ENCODE data around the gene MGAT5. TPM values are rescaled to one million over a fixed set of nuclear protein-coding genes. Genes with fewer than 3 reads are reported as not detected.

The MGAT5 gene
- total RNA-seq, 1 donor from 2014 or later = 23.7 TPM

DNA sequence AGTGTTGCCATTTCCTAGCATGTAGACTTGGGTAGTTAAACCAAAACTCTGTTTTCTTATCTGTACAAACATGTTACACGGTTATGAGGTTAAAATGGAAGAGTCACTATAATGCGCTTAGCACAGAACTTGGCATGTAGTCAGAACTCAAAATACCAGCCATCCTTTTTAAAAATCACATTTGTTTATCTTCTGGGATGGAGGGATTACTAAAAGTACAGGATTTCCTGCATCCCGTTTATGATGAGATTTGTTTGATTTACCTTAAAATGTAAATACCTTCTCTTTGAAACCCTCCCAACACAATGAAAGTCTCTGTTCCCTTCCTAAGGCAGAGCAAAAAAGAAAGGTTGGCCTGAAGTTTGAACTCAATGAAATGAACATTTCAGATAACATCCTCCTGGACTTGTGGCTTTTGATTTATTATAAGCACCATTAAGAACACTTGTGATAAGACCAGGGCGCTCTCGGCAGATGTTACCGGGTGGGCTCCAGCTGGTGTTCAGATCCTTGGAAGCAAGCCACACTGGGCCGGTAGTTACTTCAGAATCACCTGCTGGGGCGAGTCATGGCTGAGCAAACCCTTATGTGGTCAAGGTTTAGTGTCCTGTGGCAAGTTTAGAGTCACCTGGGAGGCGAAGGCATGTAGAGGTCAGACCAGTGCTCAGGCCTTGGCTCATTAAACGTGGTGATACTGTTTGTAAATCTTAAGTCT, 105.7 kb downstream of the MGAT5 start:
- Mint-ChIP-seq H3K4me1 (peaks cover 7% of the 10 kb centered on the region), H3K27me3 (no peaks in the 10 kb centered on the region), H3K4me3 (no peak overlapping the region), H3K9me3 (no peaks in the 10 kb centered on the region), H3K36me3 (ENCODE audit: low read depth) (peaks cover 17% of the 10 kb centered on the region), H3K27ac (no peak overlapping the region)
- no peak for DNase-seq
- intact Hi-C loops (cut with micrococcal nuclease) = no loop called here

DNA sequence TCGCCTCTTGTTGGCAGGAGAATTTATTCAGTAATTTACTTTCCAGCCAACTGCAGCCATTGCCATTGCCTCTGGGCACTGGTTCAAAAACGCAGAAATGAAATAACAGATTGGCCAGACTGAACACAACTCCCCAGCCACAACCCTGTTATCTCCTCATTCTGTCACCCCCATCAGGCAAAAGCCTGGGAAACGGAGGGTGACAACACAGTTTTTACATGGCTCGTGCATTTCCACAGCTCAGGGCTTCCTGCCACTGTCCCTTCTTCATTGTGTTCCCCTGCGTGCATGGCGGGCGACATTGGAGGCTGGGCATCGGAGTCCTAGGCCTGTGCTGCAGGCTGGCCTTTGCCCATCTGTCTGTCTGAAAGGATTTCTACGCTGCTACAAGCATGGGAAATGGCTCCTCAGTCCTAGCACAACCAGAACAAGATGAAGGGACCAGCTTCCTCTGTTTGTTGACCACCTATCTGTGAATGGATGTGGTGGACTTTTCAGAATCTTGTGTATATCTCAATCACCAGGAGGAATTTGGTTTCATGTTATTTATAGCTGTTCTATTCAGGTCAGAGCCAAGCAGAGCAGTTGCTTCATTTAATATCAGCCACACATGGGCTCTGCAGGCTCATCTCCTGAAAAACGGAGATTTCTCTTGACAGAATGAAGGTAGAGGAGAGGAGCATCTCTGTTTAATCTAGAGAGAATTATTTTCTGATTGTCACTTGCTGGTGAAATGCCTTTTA, 107.0 kb downstream of the MGAT5 start:
- Mint-ChIP-seq H3K36me3 (ENCODE audit: low read depth) (peaks cover 19% of the 10 kb centered on the region), H3K4me1 (peaks cover 7% of the 10 kb centered on the region)
- intact Hi-C loops (cut with micrococcal nuclease) = no loop called here

DNA sequence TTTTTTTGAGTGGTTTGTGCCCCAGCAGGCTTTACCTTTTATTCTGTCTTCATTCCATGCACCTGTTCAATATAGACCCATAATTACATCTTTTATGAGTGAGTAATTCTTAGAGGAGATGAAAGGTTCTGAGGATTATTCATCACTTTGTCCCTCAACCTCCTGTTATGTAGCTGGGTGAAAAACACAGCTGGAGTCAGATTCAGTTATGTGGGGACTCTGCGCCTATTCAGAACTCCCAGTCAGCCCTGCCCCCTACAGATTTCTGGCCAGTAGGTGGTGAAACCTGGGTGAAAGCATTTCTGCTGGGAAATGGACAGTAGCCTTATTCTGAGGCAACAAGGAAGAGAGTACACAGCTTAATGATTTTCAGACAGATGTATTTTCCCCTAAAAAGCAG, 107.8 kb downstream of the MGAT5 start:
- no peak overlapping the region for H3K27ac Mint-ChIP-seq
- H3K9me3 Mint-ChIP-seq = no peaks in the 10 kb centered on the region
- no peak for DNase-seq
- H3K27me3 Mint-ChIP-seq = no peaks in the 10 kb centered on the region
- peaks cover 7% of the 10 kb centered on the region for H3K4me1 Mint-ChIP-seq
- H3K4me3 Mint-ChIP-seq = no peak overlapping the region
- peaks cover 19% of the 10 kb centered on the region for H3K36me3 Mint-ChIP-seq (ENCODE audit: low read depth)
- intact Hi-C loops (cut with micrococcal nuclease) = no loop called here

More for the DNA sequence above, 107.0 kb downstream of the MGAT5 start:
- no peak for DNase-seq
- H3K27me3 Mint-ChIP-seq = no peaks in the 10 kb centered on the region
- no peak overlapping the region for H3K4me3 Mint-ChIP-seq
- no peaks in the 10 kb centered on the region for H3K9me3 Mint-ChIP-seq
- H3K27ac Mint-ChIP-seq = no peak overlapping the region

DNA sequence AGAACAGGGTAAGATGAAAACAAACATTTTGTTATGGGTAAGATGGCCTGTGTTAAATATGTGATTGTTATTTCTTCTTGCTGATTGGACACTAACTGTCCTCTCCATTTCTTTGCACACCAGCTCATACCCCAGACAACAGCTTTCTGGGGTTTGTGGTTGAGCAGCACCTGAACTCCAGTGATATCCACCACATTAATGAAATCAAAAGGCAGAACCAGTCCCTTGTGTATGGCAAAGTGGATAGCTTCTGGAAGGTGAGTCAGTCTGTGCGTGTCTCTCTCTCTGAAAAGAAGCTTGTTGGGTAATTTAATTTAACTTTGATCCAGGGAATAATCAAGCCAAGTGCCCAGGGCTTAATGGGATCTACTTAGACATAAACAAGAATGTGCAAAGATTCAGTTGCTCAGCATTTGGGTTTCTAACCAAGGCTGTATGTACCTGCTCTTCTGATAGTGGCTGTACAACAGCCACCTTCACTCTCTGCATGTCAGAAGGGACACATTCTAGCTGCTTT, 108.3 kb downstream of the MGAT5 start:
- Mint-ChIP-seq H3K9me3 (no peaks in the 10 kb centered on the region), H3K4me3 (no peak overlapping the region), H3K27me3 (no peaks in the 10 kb centered on the region), H3K27ac (no peak overlapping the region), H3K4me1 (peaks cover 7% of the 10 kb centered on the region), H3K36me3 (ENCODE audit: low read depth) (peaks cover 19% of the 10 kb centered on the region)
- no peak for DNase-seq
- intact Hi-C loops (cut with micrococcal nuclease) = no loop called here

DNA sequence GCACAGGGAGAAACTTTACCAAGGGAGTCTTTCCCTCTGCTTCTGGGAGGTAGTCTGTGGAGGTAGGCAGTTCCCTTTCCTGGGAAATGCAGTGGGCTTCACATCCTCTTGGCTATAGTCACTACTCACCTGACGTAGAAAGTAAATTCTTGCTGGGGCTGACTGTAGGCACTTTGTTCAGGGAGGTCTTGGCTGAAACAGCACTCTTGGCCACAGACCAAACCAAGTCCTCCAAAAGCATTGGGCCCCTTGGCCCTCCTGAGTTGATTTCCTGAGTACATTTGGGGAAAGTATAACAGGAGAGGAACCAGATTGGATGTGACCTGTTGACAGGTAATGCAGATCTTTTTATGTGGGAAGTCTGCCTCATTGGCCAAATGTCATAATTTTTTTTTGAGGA, 108.9 kb downstream of the MGAT5 start:
- peaks cover 19% of the 10 kb centered on the region for H3K36me3 Mint-ChIP-seq (ENCODE audit: low read depth)
- intact Hi-C loops (cut with micrococcal nuclease) = no loop called here

DNA sequence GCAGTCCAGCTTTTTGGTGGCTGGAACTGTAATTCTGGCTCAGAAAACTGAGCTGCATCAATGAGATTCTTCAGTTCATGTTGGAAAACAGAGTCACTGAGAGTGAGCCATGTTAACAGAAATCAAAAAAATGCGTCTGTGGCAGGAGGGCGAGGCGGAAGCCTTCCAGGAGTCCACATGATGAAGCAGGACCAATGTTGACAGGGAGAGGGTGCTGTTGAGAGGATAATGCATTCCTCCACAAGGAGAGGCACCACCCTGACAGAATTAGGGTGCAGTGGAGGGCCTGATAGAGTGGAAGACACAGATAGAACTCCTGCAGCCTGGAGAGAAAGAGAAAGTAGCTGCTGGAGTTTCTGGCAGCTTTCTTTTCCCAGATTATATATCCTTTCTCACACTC, 111.5 kb downstream of the MGAT5 start:
- no peak overlapping the region for H3K27ac Mint-ChIP-seq
- H3K9me3 Mint-ChIP-seq = no peaks in the 10 kb centered on the region
- H3K27me3 Mint-ChIP-seq = no peaks in the 10 kb centered on the region
- intact Hi-C loops (cut with micrococcal nuclease) = no loop called here
- peaks cover 21% of the 10 kb centered on the region for H3K36me3 Mint-ChIP-seq (ENCODE audit: low read depth)
- peaks cover 22% of the 10 kb centered on the region for H3K4me1 Mint-ChIP-seq
- no peak overlapping the region for H3K4me3 Mint-ChIP-seq
- DNase-seq = no peak

More for the DNA sequence above, 108.9 kb downstream of the MGAT5 start:
- H3K4me1 Mint-ChIP-seq = peaks cover 10% of the 10 kb centered on the region
- DNase-seq = no peak
- no peak overlapping the region for H3K4me3 Mint-ChIP-seq
- H3K27me3 Mint-ChIP-seq = no peaks in the 10 kb centered on the region
- no peaks in the 10 kb centered on the region for H3K9me3 Mint-ChIP-seq
- no peak overlapping the region for H3K27ac Mint-ChIP-seq

DNA sequence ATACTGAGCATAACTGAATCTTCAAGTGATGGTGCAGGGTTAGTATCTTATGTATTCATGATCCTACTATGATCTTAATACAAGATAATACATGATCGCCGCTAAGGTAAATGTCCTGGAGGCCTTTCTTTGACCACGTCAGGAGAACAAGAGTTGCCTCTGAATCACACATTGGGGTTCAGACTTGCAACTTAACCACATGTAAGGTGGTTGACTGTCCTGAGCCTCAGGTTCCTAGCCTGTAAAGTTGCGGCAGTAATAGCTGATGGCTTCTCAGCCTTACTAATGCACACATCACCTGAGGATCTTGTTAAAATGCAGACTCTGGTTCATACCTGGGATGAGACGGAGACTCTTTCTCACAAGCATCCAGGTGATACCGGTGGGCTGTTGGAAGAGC, 112.5 kb downstream of the MGAT5 start:
- Mint-ChIP-seq H3K27ac (no peak overlapping the region), H3K9me3 (no peaks in the 10 kb centered on the region)
- intact Hi-C loops (cut with micrococcal nuclease) = no loop called here

DNA sequence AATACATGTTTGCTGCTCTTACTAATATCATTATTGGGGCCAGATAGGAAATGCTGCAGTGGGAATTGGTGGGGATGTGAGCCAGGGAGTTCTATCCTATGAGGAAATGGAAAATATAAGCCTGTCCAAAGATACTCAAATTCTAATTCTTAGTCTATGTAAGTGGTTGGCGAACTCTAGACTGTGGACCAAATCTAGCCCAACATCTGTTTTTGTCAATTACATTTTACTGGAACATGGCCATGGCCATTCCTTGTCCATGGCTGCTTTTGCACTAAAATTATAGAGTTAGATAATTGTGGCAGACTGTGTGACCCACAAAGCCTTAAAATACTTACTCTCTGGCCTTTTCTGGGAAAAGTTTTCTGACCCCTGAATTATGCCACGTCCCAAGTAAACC, 113.3 kb downstream of the MGAT5 start:
- Mint-ChIP-seq H3K27ac (no peak overlapping the region), H3K27me3 (no peaks in the 10 kb centered on the region), H3K36me3 (ENCODE audit: low read depth) (peaks cover 17% of the 10 kb centered on the region), H3K9me3 (no peaks in the 10 kb centered on the region), H3K4me1 (peaks cover 15% of the 10 kb centered on the region), H3K4me3 (no peak overlapping the region)
- intact Hi-C loops (cut with micrococcal nuclease) = no loop called here
- DNase-seq = no peak

More for the DNA sequence above, 112.5 kb downstream of the MGAT5 start:
- no peak for DNase-seq
- Mint-ChIP-seq H3K4me1 (peaks cover 22% of the 10 kb centered on the region), H3K27me3 (no peaks in the 10 kb centered on the region), H3K36me3 (ENCODE audit: low read depth) (peaks cover 21% of the 10 kb centered on the region), H3K4me3 (no peak overlapping the region)

DNA sequence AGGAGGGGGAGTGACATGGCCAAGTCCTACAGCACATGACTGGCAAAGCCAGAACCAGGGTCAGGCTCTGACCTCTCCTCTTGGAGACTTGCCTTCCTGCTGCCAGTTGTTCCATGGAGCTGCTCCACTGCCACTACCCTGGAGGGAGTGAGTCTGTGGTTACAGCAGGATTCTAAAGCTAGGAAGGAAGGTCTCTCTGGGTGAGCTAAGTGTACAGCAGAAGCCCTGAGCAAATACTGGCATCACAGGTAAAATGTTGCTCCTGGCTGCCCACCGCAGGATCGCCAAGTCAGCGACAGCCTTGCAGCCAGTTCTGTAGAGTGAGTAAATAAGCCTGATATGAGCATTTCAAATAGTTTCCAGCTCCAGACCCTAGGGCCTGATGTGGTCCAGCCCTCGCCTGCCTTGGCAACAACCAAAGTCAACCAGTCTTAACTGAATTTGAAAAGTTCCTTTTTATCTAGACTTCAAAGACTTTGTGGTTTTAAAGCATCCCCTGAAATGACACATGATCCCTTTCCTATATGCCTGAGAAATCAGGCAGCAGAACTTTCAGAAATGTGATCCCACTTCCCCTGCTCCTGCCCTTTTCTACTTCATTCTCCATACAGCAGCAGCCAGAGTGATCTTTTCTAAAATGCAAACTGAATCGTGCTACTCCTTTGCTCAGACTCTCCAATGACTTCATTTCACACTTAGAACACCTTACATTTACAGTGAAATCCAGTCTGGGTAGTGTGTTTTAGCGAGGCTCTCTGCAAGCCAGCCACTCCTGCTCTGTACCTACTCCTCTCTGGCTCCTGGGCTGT, 114.3 kb downstream of the MGAT5 start:
- Mint-ChIP-seq H3K27ac (no peak overlapping the region), H3K4me3 (no peak overlapping the region), H3K36me3 (ENCODE audit: low read depth) (peaks cover 12% of the 10 kb centered on the region), H3K9me3 (no peaks in the 10 kb centered on the region), H3K27me3 (no peaks in the 10 kb centered on the region), H3K4me1 (peaks cover 15% of the 10 kb centered on the region)
- intact Hi-C loops (cut with micrococcal nuclease) = no loop called here
- no peak for DNase-seq

DNA sequence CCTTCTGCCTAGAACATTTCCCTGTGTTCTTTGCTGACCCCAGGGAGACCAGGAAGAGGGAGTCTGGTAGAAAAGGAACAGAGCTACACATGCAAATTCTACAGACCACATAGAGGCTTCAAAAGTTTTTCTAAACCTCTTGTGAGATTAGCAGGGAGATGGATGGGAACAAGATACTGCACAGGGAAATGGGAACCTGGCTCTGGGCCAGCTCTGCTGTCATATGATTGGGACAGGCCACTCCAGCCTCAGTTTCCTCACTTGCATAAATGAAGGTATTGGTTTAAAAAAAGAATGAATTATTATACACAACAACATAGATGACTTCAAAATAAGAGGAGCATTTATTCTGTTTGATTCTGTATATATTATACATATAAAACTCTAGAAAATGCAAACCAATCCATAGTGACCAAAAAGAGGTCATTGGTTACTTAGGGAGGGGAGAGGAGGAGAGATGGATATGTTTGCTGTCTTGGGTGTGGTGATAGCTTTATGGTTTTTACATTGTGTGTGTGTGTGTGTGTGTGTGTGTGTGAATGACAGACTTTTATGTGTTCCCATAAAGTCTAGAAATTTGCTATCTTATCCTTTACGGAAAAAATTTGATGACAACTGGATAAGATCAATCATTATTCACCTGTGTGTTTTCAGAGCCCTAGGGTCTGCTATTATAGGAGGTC, 115.5 kb downstream of the MGAT5 start:
- H3K27me3 Mint-ChIP-seq = no peaks in the 10 kb centered on the region

DNA sequence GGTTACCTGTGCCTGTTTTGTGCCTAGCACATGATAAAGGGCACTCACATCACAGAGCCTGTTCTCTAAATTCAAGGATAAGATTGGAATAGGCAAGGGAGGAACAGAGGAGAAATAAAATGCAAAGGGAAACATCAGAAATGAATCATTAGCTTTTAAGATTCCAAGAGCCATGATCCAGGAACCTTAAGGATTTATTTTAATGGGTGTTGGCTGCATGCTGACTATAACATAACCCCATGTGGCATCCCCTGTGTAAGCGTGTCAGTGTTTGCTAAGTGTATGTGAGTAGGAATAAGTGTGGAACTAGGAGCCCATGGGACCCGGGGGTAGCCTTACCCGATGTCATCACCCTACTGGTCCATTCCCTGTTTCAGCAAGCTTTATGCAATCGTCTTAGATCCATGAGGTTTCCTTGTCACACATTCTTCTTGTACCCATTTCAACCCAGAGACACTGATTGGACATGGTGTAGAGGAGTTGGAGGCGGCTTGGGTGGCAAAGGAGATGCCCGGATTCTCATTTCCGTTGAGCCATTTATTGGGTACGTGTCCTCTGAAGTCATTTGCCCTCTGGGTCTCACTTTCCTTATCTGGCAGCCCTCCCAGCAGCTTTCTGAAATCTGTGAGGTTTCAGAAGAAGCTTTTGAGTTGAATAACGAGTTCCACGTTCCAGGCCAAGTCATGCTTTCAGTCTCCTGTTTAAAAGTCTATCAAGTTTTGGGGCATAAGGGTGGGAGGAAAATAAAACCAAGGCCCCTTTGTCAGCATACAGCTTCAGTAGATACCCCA, 117.0 kb downstream of the MGAT5 start:
- Mint-ChIP-seq H3K27me3 (no peaks in the 10 kb centered on the region), H3K9me3 (no peaks in the 10 kb centered on the region), H3K27ac (no peak overlapping the region), H3K4me1 (peaks cover 15% of the 10 kb centered on the region), H3K4me3 (no peak overlapping the region), H3K36me3 (ENCODE audit: low read depth) (peaks cover 11% of the 10 kb centered on the region)
- no peak for DNase-seq
- intact Hi-C loops (cut with micrococcal nuclease) = no loop called here

More for the DNA sequence above, 115.5 kb downstream of the MGAT5 start:
- intact Hi-C loops (cut with micrococcal nuclease) = no loop called here
- Mint-ChIP-seq H3K4me3 (no peak overlapping the region), H3K36me3 (ENCODE audit: low read depth) (peaks cover 11% of the 10 kb centered on the region), H3K27ac (no peak overlapping the region), H3K9me3 (no peaks in the 10 kb centered on the region), H3K4me1 (peaks cover 15% of the 10 kb centered on the region)
- no peak for DNase-seq

DNA sequence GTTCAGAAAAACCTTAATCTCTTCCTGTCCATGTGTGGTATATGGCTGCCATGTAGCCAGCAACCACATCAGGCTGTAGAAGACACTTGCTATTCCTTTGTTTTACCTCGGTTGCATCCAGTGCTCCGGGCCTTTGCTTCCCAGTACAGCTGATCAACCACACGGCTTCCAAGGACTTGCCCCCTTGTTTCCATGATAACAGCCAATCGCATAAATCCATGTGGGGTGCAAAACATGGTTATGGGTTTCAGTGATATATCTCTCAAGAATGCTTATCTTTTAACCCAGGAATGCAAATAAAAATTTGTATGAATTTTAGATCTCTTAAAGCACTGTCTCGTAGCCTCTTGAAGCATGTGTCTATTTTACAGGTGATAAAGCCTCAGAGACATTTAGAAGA, 118.3 kb downstream of the MGAT5 start:
- no peak overlapping the region for H3K27ac Mint-ChIP-seq
- H3K9me3 Mint-ChIP-seq = no peaks in the 10 kb centered on the region
- H3K4me3 Mint-ChIP-seq = no peak overlapping the region
- H3K4me1 Mint-ChIP-seq = peaks cover 15% of the 10 kb centered on the region
- intact Hi-C loops (cut with micrococcal nuclease) = no loop called here
- H3K36me3 Mint-ChIP-seq (ENCODE audit: low read depth) = peaks cover 17% of the 10 kb centered on the region
- H3K27me3 Mint-ChIP-seq = no peaks in the 10 kb centered on the region
- DNase-seq = no peak

DNA sequence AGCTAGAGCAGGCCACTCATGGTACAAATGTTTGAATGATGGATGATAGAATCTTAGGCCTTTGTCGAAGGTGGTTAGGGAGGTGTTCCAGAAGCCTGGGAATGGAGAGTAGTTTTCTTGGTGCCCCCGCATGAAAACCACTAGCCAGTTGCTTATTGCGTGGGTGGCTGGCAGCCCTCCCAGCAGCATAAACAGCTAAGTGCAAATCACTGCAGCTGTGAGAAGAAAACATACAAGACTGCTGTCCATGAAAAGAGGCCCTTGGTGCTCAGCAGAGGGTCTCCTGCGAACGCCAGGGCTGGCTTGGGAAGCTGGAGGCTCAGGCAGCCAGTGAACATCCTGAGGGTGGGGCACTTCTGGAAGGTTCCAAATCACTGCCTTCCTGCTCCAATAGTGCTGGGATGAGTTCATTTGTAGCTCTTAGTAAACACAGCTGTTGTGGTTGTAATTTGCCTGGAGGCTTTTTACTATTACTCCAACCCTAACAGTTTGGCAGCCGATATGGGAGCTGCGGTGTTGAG, 118.8 kb downstream of the MGAT5 start:
- Mint-ChIP-seq H3K27me3 (no peaks in the 10 kb centered on the region), H3K4me1 (peaks cover 12% of the 10 kb centered on the region), H3K9me3 (no peaks in the 10 kb centered on the region), H3K27ac (no peak overlapping the region), H3K4me3 (no peak overlapping the region), H3K36me3 (ENCODE audit: low read depth) (peaks cover 22% of the 10 kb centered on the region)
- no peak for DNase-seq
- intact Hi-C loops (cut with micrococcal nuclease) = no loop called here
